Colonic mucosa (tissue), 4 donors: Measurements from ENCODE around the gene ZNF174. TPM values are rescaled to one million over a fixed set of nuclear protein-coding genes. Genes with fewer than 3 reads are reported as not detected.
A peak's percentile ranks its signal among the peaks of the same experiment; 100 is the strongest.

Experiments used
- DNase-seq: peaks from one replicate; pipeline ENCODE4 v3.0.0-alpha.2; 2020
- H3K27ac ChIP-seq: fragments of 200-600 bp; one replicate; pipeline ENCODE4 v1.8.0; 2021
- H3K27me3 ChIP-seq: fragments of 200-600 bp; one replicate; pipeline ENCODE4 v1.8.0; 2021
- H3K36me3 ChIP-seq: fragments of 200-600 bp; one replicate; pipeline ENCODE4 v1.8.0; 2021
- H3K4me1 ChIP-seq: fragments of 200-600 bp; one replicate; pipeline ENCODE4 v1.8.0; 2021; ENCODE audit warnings: mild to moderate bottlenecking
- H3K4me3 ChIP-seq: fragments of 200-600 bp; one replicate; pipeline ENCODE4 v1.8.0; 2021
- H3K9ac ChIP-seq, 2 donors: one replicate each; pipeline ENCODE4 v1.7.0; 2013; ENCODE audit warnings: control low read depth in 2 of 2, low read depth in 2 of 2, low read length in 2 of 2
- H3K9me3 ChIP-seq: fragments of 200-600 bp; one replicate; pipeline ENCODE4 v1.8.0; 2021
- intact Hi-C: fragments of 100-400 bp; cut with DNase I; formaldehyde crosslinking; loops from one replicate; pipeline ENCODE4 v1.14.1; 2022
- total RNA-seq, 2 donors: library from RNA; stranded (reverse); fragmentation: NEBNext Ultra II Directional in 1 of 2; extraction: Animal tissue kit (Norgen Biotek cat#: 25700) in 1 of 2; gene quantifications; one replicate each; pipeline ENCODE4 v1.2.1, GENCODE V29; 2021
- TF ChIP-seq, protein P1 (sequence below): fragments of 200-600 bp; IDR thresholded peaks from one replicate; pipeline ENCODE4 v1.8.0; 2022; ENCODE audit warnings: antibody characterized with exemption, mild to moderate bottlenecking
- donor health status: healthy.
- donor health status: DM: no; HTN: no; CAD: no.
- donor health status: DM: no; HTN: no; CAD: no.

The ZNF174 gene
- total RNA-seq, 2 donors from 2014 or later = 6.7 to 6.8 TPM

DNA sequence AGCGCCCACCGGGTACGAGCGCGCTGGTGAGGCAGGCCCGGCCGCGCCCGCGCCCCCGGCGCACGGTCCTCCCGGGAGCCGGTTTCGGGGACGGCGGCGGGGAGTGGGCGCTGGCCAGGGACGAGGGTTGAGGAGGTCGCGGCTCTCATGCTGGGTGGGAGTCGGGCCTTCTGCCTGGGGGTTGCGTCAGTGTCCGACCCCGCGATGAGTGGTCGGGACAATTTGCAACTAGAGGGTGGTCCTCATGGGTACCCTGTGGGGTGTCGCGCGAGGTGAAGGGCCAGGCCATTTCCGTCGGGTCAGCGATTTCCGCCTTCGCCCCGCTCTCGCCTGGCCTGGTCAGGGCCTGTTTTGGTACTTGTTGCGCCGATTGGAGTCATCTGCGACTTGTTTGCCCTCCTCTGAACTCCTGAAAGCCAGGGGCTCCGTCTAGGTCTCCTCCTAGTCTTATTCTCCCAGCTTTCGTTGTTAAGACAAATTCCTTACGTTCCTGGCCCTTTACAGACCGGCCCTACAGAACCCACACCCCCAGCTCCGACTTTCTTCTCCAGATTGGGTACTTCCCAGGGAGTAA is 57.4 kb downstream of the ZNF174 start:
- peak overlapping the region; percentile 96 for H3K27ac ChIP-seq
- peak overlapping the region; percentile 76 for H3K4me3 ChIP-seq
- intact Hi-C loops = no loop called here
- DNase-seq = peak; percentile 46
- no peaks in the 10 kb centered on the region for H3K9me3 ChIP-seq
- no peaks in the 10 kb centered on the region for H3K36me3 ChIP-seq
- H3K27me3 ChIP-seq = no peaks in the 10 kb centered on the region
- TF ChIP-seq, protein P1, sequence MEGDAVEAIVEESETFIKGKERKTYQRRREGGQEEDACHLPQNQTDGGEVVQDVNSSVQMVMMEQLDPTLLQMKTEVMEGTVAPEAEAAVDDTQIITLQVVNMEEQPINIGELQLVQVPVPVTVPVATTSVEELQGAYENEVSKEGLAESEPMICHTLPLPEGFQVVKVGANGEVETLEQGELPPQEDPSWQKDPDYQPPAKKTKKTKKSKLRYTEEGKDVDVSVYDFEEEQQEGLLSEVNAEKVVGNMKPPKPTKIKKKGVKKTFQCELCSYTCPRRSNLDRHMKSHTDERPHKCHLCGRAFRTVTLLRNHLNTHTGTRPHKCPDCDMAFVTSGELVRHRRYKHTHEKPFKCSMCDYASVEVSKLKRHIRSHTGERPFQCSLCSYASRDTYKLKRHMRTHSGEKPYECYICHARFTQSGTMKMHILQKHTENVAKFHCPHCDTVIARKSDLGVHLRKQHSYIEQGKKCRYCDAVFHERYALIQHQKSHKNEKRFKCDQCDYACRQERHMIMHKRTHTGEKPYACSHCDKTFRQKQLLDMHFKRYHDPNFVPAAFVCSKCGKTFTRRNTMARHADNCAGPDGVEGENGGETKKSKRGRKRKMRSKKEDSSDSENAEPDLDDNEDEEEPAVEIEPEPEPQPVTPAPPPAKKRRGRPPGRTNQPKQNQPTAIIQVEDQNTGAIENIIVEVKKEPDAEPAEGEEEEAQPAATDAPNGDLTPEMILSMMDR = no peak
- peak overlapping the region; percentile 98 to 99 for H3K9ac ChIP-seq
- H3K4me1 ChIP-seq = peaks cover 38% of the 10 kb centered on the region

DNA sequence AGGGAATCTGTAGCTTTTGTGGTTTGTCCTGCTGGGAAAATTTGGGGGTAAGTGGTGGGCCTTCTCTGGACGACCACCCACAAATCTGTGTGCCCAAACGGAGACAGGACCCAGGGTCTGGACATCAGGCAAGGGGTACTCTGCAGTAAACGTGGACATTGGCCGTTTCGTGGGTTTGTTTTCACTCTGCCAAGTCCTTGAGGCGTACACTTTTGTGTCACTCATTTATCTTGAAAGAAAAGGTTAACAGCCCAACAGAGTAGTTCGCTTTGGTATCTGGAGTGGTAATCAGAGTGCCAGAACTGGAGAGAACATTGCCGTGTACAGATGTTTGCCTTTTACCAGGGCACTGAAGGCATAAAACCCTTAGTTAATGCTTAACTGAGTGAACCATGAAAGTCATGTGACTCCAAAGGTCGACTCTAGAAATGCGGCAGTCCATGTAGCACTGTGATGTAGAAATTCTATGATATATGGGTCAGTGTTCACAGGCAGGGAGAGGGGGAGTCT is 57.9 kb downstream of the ZNF174 start:
- H3K27ac ChIP-seq = peak overlapping the region; percentile 96
- H3K4me3 ChIP-seq = peak overlapping the region; percentile 76
- H3K36me3 ChIP-seq = no peaks in the 10 kb centered on the region
- H3K9ac ChIP-seq = peak overlapping the region; percentile 98 to 99
- DNase-seq = peak; percentile 80
- intact Hi-C loops = no loop called here
- no peaks in the 10 kb centered on the region for H3K9me3 ChIP-seq
- H3K27me3 ChIP-seq = no peaks in the 10 kb centered on the region
- TF ChIP-seq, protein P1 = no peak
- peaks cover 38% of the 10 kb centered on the region for H3K4me1 ChIP-seq

Other genes starting within 250 kb of the ZNF174 start
- gene OR1F1, start 213.0 kb upstream of the ZNF174 start, total RNA-seq = not detected
- gene ZNF200, start 166.1 kb upstream of the ZNF174 start, total RNA-seq = 1 to 10 TPM; 7.1 to 7.2 TPM
- gene MEFV, start 144.6 kb upstream of the ZNF174 start, total RNA-seq = 1 to 10 TPM in 1 of 2 donors, under 1 TPM in 1; 0.57 to 1.1 TPM
- 10 to 100 TPM; 19.5 to 27.2 TPM for gene ZNF263, start 117.7 kb upstream of the ZNF174 start, total RNA-seq
- 1 to 10 TPM; 2.1 to 3.1 TPM for gene TIGD7, start 95.8 kb upstream of the ZNF174 start, total RNA-seq
- gene ZNF75A, start 95.7 kb upstream of the ZNF174 start, total RNA-seq = 10 to 100 TPM; 14.2 to 20.5 TPM
- not detected for gene OR2C1, start 45.3 kb upstream of the ZNF174 start, total RNA-seq
- 1 to 10 TPM; 7.2 to 7.5 TPM for gene ZSCAN32, start 211 bp upstream of the ZNF174 start, total RNA-seq
- 1 to 10 TPM; 1.4 to 1.7 TPM for gene ZNF597, start 42.3 kb downstream of the ZNF174 start, total RNA-seq
- gene NAA60, start 42.5 kb downstream of the ZNF174 start, total RNA-seq = 10 to 100 TPM; 56.8 to 68.6 TPM
- not detected for gene C16orf90, start 94.3 kb downstream of the ZNF174 start, total RNA-seq
- 10 to 100 TPM in 1 of 2 donors, 1 to 10 TPM in 1; 7.9 to 10.8 TPM for gene CLUAP1, start 99.8 kb downstream of the ZNF174 start, total RNA-seq
- gene NLRC3, start 176.2 kb downstream of the ZNF174 start, total RNA-seq = 1 to 10 TPM in 1 of 2 donors, under 1 TPM in 1; 0.93 to 2.0 TPM
- 1 to 10 TPM; 3.5 to 6.3 TPM for gene SLX4, start 210.4 kb downstream of the ZNF174 start, total RNA-seq